WI38 (cell line): ENCODE data around the gene ANKRD29.

Source experiments
- H3K4me3 ChIP-seq: 2 replicates; pipeline ENCODE4 v1.5.1; 2011; ENCODE audit warnings: low read depth, mild to moderate bottlenecking, control low read depth, low read length
- CTCF ChIP-seq: IDR thresholded peaks from 2 replicates; pipeline ENCODE4 v1.5.1; 2012; ENCODE audit warnings: low read depth, mild to moderate bottlenecking, control low read depth, low read length

Gene ANKRD29

GRCh38 chr18:23595591-23595990 lies 67.1 kb downstream of the ANKRD29 start:
- no peak overlapping the region for H3K4me3 ChIP-seq
- no peak for TF ChIP-seq CTCF

GRCh38 chr18:23593720-23594119 lies 69.0 kb downstream of the ANKRD29 start:
- no peak overlapping the region for H3K4me3 ChIP-seq
- no peak for TF ChIP-seq CTCF

- no peak overlapping the region for H3K4me3 ChIP-seq
- TF ChIP-seq CTCF, result no peak
Measured at GRCh38 chr18:23592911-23593310, 69.8 kb downstream of the ANKRD29 start.

- no peak for TF ChIP-seq CTCF
Measured at GRCh38 chr18:23591011-23591410, 71.7 kb downstream of the ANKRD29 start.

GRCh38 chr18:23588836-23589560 lies 73.7 kb downstream of the ANKRD29 start:
- TF ChIP-seq CTCF, result no peak
- H3K4me3 ChIP-seq, result no peak overlapping the region

More at GRCh38 chr18:23591011-23591410, 71.7 kb downstream of the ANKRD29 start:
- H3K4me3 ChIP-seq, result no peak overlapping the region

GRCh38 chr18:23587220-23587642 lies 75.5 kb downstream of the ANKRD29 start:
- TF ChIP-seq CTCF, result no peak
- H3K4me3 ChIP-seq, result peak overlapping the region; percentile 87

- H3K4me3 ChIP-seq, result peak within 1 kb of the TSS; percentile 87
- TF ChIP-seq CTCF, result peak; percentile 82
Measured at GRCh38 chr18:23586249-23587196, 76.2 kb downstream of the ANKRD29 start, which contains the start of gene NPC1. Gene NPC1, minus strand, starts transcription at chr18:23586506. Its CDS starts 163 bp downstream, at chr18:23586343.
